CD4-positive, alpha-beta T cell treated with Interleukin-15 for 4 hours (primary cell): Measurements from ENCODE around the gene TBCEL.

Experiments
- DNase-seq: peaks from one replicate; pipeline ENCODE4 v3.0.0-alpha.2; 2020; ENCODE audit warnings: low spot score

Gene TBCEL

DNA sequence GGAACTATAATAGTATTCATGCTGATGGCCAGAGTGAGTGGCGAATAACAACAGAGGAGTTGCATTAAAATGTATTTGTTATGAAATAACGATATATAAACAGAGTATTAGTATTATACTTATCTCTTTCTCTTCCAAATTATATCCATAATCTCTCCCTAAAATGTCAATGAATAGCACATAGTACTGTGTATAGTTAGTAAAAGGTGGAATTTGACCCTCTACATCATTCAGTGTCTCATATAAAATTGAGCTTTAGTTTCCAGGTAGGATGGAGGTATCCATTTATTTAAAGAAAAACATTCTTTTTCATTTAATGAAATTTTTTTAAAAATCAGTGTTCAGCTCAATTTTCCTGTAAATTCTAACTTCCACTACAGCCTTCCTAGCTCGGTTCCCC lies 42.7 kb downstream of the TBCEL start:
- DNase-seq: no peak

DNA sequence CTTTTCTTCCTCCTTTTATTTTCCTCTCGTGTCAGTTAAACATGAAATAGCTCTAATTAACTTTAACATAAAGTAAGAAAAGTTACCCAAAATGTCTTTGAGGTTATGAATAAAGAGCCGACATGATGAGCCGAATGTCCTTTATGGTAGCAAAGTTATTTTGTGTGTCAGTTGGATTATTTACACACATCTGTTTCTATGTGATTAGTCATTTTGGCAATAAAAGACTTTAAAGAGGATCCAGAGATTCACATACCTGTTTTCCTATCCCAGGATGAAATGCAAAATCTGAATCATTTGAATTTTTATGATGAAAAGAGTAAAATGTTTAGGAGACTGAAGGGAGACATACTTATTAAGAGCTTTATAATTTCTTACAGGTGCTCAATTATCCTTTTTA lies 43.1 kb downstream of the TBCEL start:
- DNase-seq: no peak

DNA sequence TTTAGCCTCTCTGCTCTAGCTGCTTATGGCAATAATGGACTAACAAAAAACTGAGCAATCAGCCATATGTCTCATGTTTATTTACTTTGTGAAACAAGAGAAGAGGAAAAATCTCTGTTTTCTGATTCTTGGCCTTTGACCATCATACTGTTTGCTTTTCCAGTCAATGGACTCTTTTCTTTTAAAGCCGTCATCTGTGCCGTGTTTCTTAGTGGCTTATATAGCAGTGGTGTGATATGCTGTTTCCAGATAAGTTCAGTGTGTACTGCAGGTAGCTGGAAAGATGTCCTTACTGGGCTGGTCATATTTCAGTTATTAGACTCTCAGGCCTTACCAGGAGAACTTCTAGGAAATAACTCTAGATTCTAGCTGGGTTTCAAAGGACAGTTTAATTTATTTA lies 43.6 kb downstream of the TBCEL start:
- DNase-seq: no peak

DNA sequence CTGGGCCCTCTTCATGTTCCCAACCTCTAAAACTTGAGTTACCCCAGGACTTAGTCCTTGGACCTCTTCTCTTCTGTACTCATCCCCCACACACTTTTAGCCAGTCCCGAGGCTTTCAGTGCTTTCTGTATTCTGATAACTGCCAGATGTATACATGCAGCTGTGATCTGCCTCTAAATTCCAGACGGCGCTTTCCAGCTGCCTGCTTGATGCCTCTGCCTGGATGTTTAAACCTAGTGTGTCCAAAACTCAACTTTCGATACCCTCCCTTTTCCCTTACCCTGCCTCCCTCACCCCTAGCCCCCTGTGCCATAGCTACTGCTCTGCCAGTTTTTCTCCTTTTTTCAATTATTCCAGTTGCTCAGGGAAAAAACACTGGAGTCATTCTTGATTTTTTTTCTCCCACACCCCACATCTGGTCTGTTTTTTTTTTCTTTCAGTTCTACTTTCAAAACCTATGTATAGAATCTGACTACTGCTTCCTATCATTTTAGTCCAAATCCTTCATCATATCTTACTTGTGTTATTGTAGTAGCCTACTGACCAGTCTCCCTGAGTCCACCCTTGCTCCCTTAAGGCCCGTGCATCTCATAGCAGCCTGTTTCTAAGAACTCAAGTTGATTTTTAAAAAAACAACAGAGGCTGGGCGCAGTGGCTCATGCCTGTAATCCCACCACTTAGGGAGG lies 44.2 kb downstream of the TBCEL start:
- no peak for DNase-seq

DNA sequence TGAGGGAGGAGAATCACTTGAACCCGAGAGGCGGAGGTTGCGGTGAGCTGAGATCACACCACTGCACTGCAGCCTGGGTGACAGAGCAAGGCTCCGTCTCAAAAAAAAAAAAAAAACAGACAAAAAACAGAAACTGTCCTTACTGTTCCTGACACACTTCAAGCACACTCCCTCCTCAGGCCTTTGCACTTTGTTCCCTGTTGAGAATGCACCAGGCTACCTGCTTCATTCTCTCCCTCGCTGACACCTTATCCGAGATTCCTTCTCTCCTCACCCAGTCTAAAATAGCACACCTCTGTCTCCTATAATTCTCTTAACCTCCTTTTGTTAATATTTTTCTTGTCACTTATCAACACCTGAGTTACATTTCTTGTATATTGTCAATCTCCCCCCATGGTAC lies 44.9 kb downstream of the TBCEL start:
- no peak for DNase-seq

DNA sequence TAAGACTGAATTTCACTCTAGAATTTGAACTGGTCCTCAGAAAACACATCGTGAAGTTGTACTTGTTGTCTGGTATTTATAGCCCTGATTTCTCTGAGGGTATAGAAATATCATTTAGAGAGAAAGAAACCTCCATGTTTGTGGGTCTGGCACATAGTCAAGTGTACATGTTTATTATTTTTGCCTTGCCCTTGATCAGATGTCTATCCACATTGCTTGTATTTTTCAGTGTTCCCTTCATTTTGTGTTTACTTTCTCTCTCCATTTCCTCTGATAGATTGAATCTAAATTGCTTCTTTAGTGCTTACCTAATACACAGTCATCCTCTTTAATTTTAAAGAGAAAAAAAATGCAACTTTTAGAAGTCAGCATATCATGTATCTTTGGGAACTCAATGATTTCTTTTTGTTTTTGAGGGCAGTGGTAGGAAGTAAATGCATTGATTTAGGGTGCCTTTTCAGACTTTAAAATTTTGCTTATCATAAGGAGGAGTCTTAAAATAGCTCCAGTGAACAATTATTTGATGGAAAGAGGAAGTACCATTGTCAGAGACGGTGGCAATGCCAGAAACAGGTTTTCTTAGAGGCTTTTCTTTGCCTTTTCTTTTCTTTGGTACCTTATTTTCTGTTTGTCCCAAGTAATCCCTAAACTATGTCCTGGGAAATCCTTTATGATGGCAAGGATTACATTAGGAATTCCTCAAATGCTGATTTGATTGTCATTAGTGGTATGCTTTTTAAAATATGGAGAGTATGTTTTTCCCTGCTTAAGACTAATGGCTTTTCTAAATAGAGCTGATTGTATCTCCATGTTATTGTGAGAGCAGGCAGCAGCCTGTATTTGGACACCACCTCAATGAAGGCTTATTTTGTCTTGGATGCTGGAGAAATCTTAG lies 47.3 kb downstream of the TBCEL start:
- DNase-seq: no peak

DNA sequence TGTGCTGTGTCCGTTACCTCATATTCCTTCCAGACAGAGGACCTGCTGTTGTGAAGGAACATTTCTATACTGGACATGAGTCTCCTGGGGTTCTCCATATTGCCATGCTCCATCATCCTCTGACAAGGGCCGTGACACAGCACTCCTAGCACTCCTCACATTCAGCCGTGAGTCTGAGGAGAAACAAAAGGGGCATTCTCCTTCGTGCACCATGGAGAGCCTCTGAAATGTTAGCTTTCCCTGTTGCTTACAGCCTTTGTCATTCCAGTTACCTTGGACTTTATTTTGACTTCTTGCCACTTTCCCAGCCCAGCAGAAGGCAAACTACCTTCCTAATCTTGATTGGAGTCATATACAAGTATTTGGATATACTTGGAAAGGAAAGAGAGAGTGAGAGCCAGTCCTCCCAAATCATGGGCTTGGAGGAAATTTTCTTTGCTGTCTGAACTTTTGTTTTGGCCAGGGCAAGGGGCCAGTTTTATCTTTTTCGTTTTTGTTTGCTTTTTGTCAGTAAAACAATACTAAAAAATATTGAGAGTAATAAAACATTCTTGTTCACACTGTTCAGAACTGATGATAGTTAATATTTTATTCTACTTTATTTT lies 48.0 kb downstream of the TBCEL start:
- DNase-seq: no peak

DNA sequence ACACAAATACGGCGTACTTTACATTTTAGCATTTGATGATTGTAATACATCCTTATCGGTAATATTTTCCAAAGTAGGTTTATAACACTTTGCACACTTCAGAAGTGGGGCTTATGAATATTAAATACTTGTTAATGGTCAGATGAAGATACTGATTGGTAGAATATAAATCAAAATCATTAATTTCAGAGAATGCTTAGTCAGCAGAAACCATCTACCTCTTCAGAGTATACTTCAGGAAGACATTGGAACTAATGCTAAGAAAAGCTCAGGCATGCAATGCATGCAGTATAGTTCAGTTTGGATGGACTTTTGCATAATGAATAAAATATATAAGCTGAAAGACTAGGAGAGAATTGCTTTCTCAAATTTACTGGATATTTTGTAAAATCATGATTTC lies 57.4 kb downstream of the TBCEL start:
- no peak for DNase-seq

DNA sequence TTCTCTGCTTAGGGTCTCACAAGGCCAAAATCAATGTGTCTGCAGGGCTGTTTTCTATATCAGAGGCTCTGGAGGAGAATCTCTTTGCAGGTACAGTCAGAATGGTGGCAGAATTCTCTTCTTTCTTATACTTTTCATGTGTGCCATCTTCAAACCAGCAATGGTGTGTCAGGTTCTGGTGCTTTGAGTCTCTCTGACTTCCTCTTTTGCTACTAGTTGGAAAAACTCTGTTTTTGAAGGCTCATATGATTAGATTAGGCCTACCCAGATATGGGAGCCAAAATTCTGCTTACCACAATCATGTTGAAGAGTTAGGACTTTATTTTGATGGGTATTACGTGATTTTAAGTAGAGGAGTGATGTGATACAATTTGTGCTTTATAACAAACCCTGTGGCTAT lies 58.3 kb downstream of the TBCEL start:
- DNase-seq: no peak

DNA sequence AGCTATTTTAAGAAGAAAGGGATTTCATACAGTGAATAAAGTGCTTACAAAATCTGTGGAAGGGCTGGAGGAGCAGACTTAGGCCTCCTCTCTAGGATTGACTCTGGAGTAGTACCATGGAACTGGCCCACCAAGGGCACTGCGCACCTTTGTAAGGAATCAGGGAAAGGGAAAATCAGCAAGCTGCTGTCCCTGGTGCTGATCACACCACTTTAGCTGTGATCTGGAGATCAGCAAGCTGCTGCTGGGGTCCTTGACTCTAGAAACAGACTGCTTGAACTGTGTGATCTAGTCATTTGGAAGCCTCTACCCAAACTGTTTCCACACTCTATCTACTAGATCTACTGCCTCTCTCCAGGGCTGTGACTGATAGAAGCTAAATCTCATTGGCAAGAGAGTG lies 58.8 kb downstream of the TBCEL start:
- DNase-seq: no peak

DNA sequence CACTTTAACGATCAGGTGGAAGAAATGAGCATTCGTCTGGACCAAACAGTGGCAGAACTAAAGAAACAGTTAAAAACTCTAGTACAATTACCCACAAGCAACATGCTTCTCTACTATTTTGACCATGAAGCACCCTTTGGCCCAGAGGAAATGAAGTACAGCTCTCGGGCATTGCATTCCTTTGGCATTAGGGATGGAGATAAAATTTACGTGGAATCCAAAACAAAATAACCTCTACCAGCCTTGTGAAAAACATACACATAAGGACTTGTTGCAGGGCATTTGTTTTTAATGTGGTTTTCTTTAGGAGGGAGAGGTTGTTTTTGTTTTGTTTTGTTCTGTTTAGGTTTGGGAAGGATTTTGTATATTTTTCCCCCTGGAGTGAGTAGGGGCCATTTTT lies 63.0 kb downstream of the TBCEL start:
- DNase-seq: no peak

DNA sequence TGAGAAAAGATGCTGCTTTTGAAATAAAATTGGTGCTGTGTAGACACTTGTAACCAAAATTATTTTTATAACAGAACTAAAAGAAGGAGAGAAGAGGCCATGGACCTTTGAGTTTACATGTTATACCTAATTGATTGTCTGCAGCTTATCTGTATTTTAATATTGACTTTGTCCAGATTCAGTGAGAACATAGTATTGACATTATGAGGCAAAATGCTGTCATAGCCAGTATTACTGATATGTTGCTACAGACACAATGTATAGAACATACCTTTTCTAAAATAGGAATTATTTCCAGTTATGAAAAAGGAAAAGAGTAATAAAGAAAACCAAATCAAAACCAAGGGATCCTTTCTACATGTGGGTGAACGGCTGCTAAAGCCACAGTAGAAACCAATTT lies 65.7 kb downstream of the TBCEL start:
- no peak for DNase-seq

DNA sequence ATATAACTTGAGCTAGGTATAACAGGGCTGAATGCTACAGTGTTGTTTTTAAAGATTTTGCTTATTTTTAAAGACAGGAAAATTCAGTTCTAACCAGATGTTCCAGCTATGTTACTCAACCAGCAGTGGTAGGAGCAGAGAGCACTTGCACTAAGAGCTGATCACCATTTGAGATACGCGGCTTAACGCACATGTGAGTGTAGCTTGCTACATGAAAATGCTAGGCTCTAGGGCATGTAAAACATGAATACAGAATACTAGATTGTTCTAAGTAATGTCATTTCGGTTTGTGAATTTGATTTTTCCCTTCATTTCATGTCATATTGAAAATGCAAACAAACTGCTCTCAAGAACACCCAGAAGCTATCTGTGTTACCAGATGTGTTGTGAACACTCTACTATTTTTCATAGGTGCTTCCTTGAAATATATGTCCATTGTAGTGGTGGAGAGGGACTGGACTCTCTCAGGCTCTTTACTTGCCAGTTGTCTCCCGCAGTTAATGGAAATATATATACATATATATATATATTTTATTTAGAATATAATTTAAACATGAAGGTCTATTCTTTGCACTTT lies 66.3 kb downstream of the TBCEL start:
- DNase-seq: no peak

DNA sequence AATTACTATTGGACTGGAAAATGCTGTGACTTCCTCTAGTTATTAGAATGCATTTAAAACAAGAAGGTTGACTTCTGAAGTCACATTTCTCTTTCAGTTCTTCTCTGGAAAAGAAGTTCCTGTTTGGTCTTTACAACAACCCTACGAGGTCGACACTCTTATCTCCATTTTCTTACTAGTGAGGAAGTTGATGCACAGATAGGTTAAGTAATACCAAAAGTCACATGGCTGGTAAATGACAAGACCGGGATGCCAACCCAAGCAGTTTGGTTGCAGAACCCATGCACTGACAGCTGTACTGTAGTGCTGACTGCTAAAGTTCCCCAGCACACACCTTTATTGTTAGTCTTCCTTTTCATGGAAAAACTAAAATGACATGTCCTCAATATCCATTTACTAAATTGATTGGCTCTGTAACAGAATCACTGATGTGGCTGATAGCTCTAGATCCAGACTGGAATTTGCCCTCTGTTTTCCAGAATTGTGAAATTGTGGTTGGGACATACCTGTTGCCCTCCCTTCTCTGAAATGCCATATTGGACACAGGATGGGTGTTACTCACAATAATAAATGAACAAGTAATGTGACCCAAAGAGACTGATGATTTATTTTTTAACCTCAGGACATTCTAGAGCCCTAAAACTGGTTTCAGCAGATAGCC lies 67.7 kb downstream of the TBCEL start:
- no peak for DNase-seq

DNA sequence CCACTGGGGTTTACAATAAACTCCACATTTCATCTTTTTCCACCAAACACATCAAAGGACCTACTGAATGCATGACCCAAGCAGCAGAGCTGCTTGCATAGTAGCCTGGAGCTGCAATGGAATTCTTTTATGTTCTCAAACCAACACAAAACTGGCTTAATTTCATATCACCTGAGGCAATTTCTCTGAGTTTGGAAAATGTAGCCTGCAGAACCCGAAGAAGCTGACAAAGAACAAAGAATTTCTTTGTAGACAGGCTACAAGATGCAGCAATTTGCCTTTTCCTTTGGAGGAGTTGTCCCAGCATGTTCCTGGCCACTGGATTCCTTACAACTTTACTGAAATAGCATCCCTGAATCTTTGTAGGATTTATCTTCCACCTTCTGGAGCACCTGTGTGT lies 71.7 kb downstream of the TBCEL start:
- DNase-seq: no peak

DNA sequence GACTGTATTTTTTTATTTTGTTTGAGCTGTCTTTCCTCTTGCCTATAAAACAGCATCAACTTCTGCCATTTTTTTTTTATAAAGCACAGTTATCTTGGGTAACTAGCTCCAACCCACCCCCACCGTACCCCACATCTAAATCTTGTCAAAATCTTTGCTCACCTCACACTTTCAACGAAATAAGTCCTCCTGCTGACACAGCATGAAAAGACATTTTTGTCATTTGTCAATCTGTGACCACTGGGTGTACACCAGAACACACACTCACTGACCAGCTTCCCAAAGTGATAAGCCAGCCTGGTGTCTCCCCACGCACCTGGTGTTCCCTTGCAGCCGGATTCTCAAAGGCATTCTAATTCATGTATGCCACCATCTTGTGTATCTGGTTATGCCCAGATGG lies 75.5 kb downstream of the TBCEL start:
- DNase-seq: no peak

DNA sequence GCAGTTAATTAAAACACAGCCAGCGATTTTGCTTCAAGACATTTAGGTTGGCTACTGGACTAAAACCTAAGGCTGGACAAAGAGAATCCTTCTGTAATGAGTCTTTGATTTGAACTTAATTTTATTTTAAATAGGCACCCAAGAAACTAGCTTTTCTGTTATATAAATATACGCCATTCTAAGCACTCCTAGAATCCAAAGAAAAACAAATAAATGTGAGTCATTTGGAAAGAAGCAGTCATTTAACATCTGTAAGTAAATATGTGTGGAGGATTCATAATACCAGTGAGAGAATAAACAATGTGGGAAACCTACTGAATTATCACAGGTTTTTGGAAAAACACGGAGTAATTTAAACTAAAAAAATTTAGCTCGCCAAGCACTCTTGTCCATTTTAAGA lies 76.0 kb downstream of the TBCEL start:
- DNase-seq: no peak

DNA sequence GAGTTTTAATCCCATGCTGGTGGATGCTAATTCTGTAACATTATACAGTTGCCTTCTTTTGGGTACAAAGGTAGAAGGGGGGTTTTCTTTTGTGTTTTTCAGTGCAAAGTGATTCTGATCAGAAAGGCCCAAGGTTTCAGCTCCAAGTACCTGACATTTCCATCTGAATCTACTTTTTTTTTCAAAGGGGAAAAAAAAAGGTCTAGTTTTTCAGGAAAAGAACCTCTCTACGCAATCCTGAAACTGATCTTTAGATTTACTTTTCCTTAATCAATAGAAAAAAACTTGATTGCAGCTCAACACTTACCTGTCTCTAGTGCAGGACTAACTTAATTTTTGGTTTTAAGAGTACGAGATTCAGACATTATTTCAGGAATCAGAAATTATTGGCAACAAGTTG lies 77.0 kb downstream of the TBCEL start, which contains the start of gene TECTA:
Gene TECTA, plus strand, starts transcription at position 301 of the 400 bp plus-strand sequence. CDS start 1,423 bp downstream, outside the sequence.
- no peak for DNase-seq

DNA sequence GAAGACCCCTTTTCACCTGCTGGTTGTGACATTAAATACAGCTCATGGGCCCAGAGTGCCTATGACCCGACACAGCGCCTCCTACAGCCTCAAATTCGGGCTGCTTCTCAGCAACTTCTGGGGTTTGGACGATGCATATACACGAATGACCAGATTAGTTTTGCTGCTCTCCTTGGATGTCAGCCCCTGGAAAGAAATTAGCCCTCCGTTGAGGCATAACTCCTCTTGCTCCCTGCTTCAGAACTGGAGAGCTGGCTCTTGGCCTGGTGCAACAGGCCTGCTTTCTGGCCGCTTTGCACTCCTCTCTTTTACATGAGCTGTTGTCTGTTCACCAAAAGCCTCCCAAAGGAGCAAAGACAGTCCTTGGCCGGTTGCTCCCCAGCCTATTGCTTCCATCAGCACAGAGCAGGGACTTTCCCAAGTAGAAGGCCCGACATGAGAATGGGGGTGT lies 80.4 kb downstream of the TBCEL start:
- DNase-seq: no peak

DNA sequence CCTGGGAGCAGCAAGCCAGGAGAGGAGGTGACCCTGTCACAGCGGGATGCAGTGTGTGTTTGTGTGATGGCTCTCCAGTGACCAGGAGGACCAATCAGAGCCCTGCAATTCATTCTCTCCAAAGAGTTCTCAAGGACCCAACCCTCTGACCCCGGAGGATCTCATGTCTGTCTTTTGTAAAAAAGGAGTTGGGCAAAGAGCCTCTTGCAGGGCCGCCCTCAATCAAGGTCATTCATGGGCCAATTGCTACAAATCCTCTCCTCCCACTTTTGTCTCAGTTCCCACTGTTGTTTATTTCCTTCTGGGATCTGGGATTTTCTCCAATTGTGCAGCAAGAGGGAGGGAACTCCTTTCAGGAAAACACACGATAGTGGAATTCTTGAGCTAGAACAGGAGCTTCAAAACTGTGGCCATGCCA lies 81.2 kb downstream of the TBCEL start:
- no peak for DNase-seq

DNA sequence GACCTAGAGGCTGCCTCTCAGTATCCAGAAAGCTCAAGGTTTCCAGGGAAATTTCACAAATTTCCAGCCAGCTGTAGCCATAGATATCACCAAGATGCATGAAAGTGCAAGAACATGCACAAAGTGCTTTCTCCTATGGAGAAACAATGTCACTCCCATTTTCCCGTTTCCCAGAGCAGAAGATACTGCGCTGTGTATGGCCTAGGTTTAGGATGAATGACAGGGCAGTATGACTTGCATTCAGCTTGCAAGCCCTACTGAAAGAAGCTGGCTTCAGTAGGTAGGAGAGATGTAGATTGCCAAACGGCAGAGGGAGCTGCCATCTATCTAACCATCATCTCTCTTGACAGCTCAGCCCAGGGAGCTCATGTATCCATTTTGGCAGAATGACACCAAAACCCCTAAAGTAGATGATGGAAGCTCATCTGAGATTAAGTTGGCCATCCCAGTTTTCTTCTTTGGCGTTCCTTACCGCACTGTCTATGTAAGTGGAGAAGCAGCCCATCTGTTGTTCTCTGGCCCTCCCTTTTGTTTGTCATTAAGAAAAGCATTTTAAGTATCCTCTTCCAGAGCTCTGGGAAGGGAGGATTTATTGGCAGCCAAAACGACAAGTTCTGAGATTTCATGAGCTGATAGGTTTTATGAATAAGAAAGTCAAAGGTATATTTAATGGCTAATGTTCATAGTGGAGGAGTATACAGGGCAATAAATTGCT lies 81.7 kb downstream of the TBCEL start:
- no peak for DNase-seq
